Right ventricle myocardium superior (tissue), 1 donor: ENCODE data around the gene SNAPC4. TPM values are rescaled to one million over a fixed set of nuclear protein-coding genes. Genes with fewer than 3 reads are reported as not detected.
A peak's percentile ranks its signal among the peaks of the same experiment; 100 is the strongest.
"Not testable (repeated sequence)": the region's sequence is repeated elsewhere in the genome, so short reads cannot be mapped to it uniquely, and the experiment has no call there.

Experiments
- ATAC-seq: fragments of 200-7000 bp; cut with Tn5 transposase; one replicate; pipeline ENCODE4 v1.9.1; 2020; ENCODE audit warnings: mild to moderate bottlenecking; ENCODE audit not compliant: poor library complexity
- DNase-seq: peaks from one replicate; pipeline ENCODE4 v3.0.0-alpha.2; 2020
- intact Hi-C: fragments of 100-400 bp; cut with DNase I; formaldehyde crosslinking; loops from one replicate; pipeline ENCODE4 v1.11.2; 2022
- total RNA-seq: library from RNA; stranded (reverse); fragmentation: NEBNext Ultra II Directional; extraction: Animal tissue kit (Norgen Biotek cat#: 25700); gene quantifications from one replicate; pipeline ENCODE4 v1.2.1, GENCODE V29; 2021
- donor health status: DM: no; HTN: yes; CAD: no; lungs with severe emphysema.

Gene SNAPC4
- total RNA-seq, 1 donor from 2014 or later: 3.3 TPM

- no peak for ATAC-seq
- DNase-seq: no peak
- intact Hi-C loops: no loop called here
Measured at GRCh38 chr9:136418182-136419091, 18.5 kb upstream of the SNAPC4 start.

GRCh38 chr9:136416914-136417313 is 16.9 kb upstream of the SNAPC4 start:
- ATAC-seq (no peak), DNase-seq (no peak)
- intact Hi-C loops: no loop called here

- DNase-seq (no peak), ATAC-seq (no peak)
- intact Hi-C loops: no loop called here
Measured at GRCh38 chr9:136416427-136416826, 16.5 kb upstream of the SNAPC4 start.

GRCh38 chr9:136412962-136413361 is 13.0 kb upstream of the SNAPC4 start:
- intact Hi-C loops: no loop called here
- no peak for ATAC-seq

GRCh38 chr9:136411378-136411777 is 11.4 kb upstream of the SNAPC4 start:
- intact Hi-C loops: no loop called here
- ATAC-seq (no peak), DNase-seq (no peak)

More at GRCh38 chr9:136412962-136413361, 13.0 kb upstream of the SNAPC4 start:
- DNase-seq: no peak

GRCh38 chr9:136410500-136411287 is 10.7 kb upstream of the SNAPC4 start, which contains the start of the genes ENTR1 and PMPCA:
Gene ENTR1 (minus strand): TSS chr9:136410614. CDS start chr9:136410397, 217 bp downstream.
Gene PMPCA (plus strand): TSS chr9:136410658. CDS start chr9:136410669, 11 bp downstream.
- intact Hi-C loops: no loop called here
- peak; percentile 95 for ATAC-seq
- peak; percentile 96 for DNase-seq

GRCh38 chr9:136409557-136410455 is 9.8 kb upstream of the SNAPC4 start:
- no peak for DNase-seq
- intact Hi-C loops: no loop called here
- ATAC-seq: peak; percentile 4

GRCh38 chr9:136407911-136408310 is 7.9 kb upstream of the SNAPC4 start:
- intact Hi-C loops: no loop called here
- ATAC-seq (no peak), DNase-seq (no peak)

GRCh38 chr9:136407061-136407460 is 7.1 kb upstream of the SNAPC4 start:
- DNase-seq, intact Hi-C loops, ATAC-seq: not testable (repeated sequence)

- DNase-seq, intact Hi-C loops, ATAC-seq: not testable (repeated sequence)
Measured at GRCh38 chr9:136405904-136406303, 5.9 kb upstream of the SNAPC4 start.

GRCh38 chr9:136405481-136405880 is 5.5 kb upstream of the SNAPC4 start:
- intact Hi-C loops: no loop called here
- DNase-seq: no peak
- ATAC-seq: no peak

- intact Hi-C loops: no loop called here
- no peak for ATAC-seq
- no peak for DNase-seq
Measured at GRCh38 chr9:136404801-136405136, 4.8 kb upstream of the SNAPC4 start.

- no peak for DNase-seq
- no peak for ATAC-seq
- intact Hi-C loops: no loop called here
Measured at GRCh38 chr9:136403915-136404800, 4.2 kb upstream of the SNAPC4 start.

- DNase-seq: no peak
- ATAC-seq: no peak
- intact Hi-C loops: no loop called here
Measured at GRCh38 chr9:136403538-136403914, 3.6 kb upstream of the SNAPC4 start.

- intact Hi-C loops: no loop called here
- no peak for ATAC-seq
- DNase-seq: no peak
Measured at GRCh38 chr9:136402067-136402466, 2.1 kb upstream of the SNAPC4 start.

- ATAC-seq: no peak
- no peak for DNase-seq
- intact Hi-C loops: no loop called here
Measured at GRCh38 chr9:136401173-136401922, 1.4 kb upstream of the SNAPC4 start.
